Measurements from ENCODE around the gene VCAN.

GRCh38 chr5:83441747-83442146 is 29.8 kb upstream of the VCAN start:
- TF ChIP-seq CTCF (conservative IDR thresholded peaks at IDR 0.05; ENCODE audit: low read length) (no peak), EZH2phosphoT487 (IDR thresholded peaks at IDR 0.05; ENCODE audit: borderline replicate concordance, low read depth, low read length) (no peak)
